Measurements from ENCODE around the gene ITGB7. TPM values are rescaled to one million over a fixed set of nuclear protein-coding genes. Genes with fewer than 3 reads are reported as not detected.

The ITGB7 gene
- total RNA-seq, 4 donors from 2014 or later: 2.0 to 3.8 (median 2.4) TPM; not detected in 1

DNA sequence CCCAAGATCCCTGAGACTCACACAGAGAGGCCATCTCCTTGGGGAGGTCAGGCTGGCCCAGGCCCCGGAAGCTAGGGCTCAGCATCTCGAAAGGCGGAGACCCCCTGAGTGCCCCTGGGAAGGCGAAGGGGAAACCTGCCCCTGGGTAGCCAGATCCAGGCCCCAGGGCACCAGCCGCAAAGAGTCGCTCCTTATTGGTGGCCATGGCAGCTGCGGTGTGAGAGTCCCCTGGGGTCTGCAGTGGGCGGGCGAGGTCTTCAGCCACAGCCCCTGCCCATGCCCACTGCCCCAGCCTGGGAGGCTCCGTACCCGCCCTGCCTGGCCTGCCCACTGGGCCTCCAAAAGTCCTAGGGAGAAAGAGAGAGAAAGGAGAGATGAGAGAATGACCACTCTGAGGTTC, 20.3 kb upstream of the ITGB7 start:
- no peak overlapping the region for H3K27ac ChIP-seq
- intact Hi-C loops (cut with DNase I; ENCODE audit: low total_unique reads): no loop called here
- TF ChIP-seq CTCF (IDR thresholded peaks at IDR 0.05): no peak
- no peak for TF ChIP-seq POLR2A (IDR thresholded peaks at IDR 0.05)
- H3K9me3 ChIP-seq: no peaks in the 10 kb centered on the region
- H3K27me3 ChIP-seq: no peaks in the 10 kb centered on the region
- no peak for DNase-seq
- peaks cover 8 to 19% of the 10 kb centered on the region in 2 donors for H3K4me1 ChIP-seq
- H3K4me3 ChIP-seq: no peak overlapping the region
- H3K36me3 ChIP-seq: no peaks in the 10 kb centered on the region

- no peak overlapping the region for H3K4me3 ChIP-seq
- H3K27me3 ChIP-seq: no peaks in the 10 kb centered on the region
- TF ChIP-seq POLR2A (IDR thresholded peaks at IDR 0.05): no peak
- no peak for TF ChIP-seq CTCF (IDR thresholded peaks at IDR 0.05)
- intact Hi-C loops (cut with DNase I; ENCODE audit: low total_unique reads): no loop called here
- H3K4me1 ChIP-seq: peaks cover 8 to 24% of the 10 kb centered on the region in 2 donors
- H3K27ac ChIP-seq: no peak overlapping the region
- no peaks in the 10 kb centered on the region for H3K36me3 ChIP-seq
- H3K9me3 ChIP-seq: no peaks in the 10 kb centered on the region
- no peak for DNase-seq
Measured at GRCh38 chr12:53226815-53227214, 19.8 kb upstream of the ITGB7 start.

DNA sequence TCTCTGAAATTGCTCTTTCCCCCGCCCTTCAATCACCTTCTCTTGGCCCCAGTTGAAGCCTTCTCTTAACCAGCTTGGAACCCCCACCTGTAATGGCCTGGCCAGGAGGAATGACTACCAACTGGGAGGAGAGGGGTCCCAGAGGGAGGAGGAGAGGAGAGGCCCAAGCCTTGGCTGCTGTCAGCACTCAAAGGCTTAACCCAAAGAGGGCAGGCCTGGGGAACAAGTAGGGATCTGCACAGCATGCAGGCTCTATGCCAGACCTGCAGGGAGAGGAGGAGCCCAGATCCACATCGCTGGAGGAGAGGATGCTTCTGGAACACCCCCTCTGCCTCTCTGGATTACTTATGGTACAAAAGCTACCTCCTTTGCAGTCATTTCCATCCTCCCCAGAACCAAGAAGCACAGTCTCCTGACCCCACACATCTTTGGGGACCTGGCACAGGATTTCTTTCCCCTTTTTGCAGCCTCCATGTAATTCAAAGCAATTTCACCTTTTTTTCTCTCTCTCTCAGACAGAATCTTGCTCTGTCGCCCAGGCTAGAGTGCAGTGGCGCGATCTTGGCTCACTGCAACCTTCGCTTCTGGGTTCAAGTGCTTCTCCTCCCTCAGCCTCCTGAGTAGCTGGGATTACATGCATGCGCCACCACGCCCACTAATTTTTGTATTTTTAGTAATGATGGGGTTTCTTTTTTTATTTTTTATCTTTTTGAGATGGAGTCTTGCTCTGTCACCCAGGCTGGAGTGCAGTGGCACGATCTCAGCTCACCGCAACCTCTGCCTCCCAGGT, 18.8 kb upstream of the ITGB7 start:
- Histone ChIP-seq H3K27ac (peak overlapping the region in 1 of 2 donors; percentile 99), H3K4me3 (no peak overlapping the region), H3K9me3 (no peaks in the 10 kb centered on the region), H3K36me3 (no peaks in the 10 kb centered on the region), H3K4me1 (peaks cover 8 to 25% of the 10 kb centered on the region in 2 donors), H3K27me3 (no peaks in the 10 kb centered on the region)
- no peak for TF ChIP-seq CTCF (IDR thresholded peaks at IDR 0.05)
- no peak for TF ChIP-seq POLR2A (IDR thresholded peaks at IDR 0.05)
- no peak for DNase-seq
- intact Hi-C loops (cut with DNase I; ENCODE audit: low total_unique reads): no loop called here

GRCh38 chr12:53224897-53225634, 18.0 kb upstream of the ITGB7 start:
- H3K27ac ChIP-seq: peak overlapping the region; percentile 99
- no peaks in the 10 kb centered on the region for H3K27me3 ChIP-seq
- intact Hi-C loops (cut with DNase I; ENCODE audit: low total_unique reads): no loop called here
- H3K36me3 ChIP-seq: no peaks in the 10 kb centered on the region
- TF ChIP-seq CTCF (IDR thresholded peaks at IDR 0.05) (no peak), POLR2A (IDR thresholded peaks at IDR 0.05) (no peak)
- H3K4me1 ChIP-seq: peaks cover 8 to 25% of the 10 kb centered on the region in 2 donors
- no peaks in the 10 kb centered on the region for H3K9me3 ChIP-seq
- DNase-seq: no peak
- no peak overlapping the region for H3K4me3 ChIP-seq
